A549 (cell line): ENCODE data around the gene NR3C1. TPM values are rescaled to one million over a fixed set of nuclear protein-coding genes. Genes with fewer than 3 reads are reported as not detected.

Source experiments
- ATAC-seq, 2 experiments: fragments of 200-7000 bp in 1 of 2; fragments of >200 bp in 1 of 2; cut with Nextera tagmentation in 1 of 2; cut with Tn5 transposase in 1 of 2; 3 replicates each; pipeline versions ENCODE4 v1.8.0 to v1.9.1; 2018 to 2020; ENCODE audit warnings: mild to moderate bottlenecking in 1 of 2, moderate library complexity in 1 of 2
- CTCF ChIA-PET: fragments of 300-600 bp; sonication (Branson Sonifier 250); formaldehyde crosslinking; extraction: SDS; loops from one replicate; lab custom pipeline; 2021; ENCODE audit warnings: antibody characterized with exemption, inconsistent platforms; lab: Yijun Ruan, JAX
- POLR2A ChIA-PET: fragments of 350-600 bp; formaldehyde crosslinking; extraction: SDS; loops from one replicate; lab custom pipeline; 2021; ENCODE audit warnings: antibody characterized with exemption, inconsistent platforms; lab: Yijun Ruan, JAX
- DNase-seq, 2 experiments: peaks; one replicate each; pipeline versions ENCODE4 v3.0.0 to v3.0.0-alpha.2; 2011 to 2016; ENCODE audit warnings: low read depth in 1 of 2, low spot score in 1 of 2
- FAIRE-seq: peaks from 2 replicates; lab custom pipeline; 2011; peaks lifted over from hg19 to GRCh38; lab: Jason Lieb, UNC
- H3K27ac ChIP-seq, 2 experiments: fragments of >200 bp; sonication (Bioruptor Twin); formaldehyde crosslinking; 3 replicates each; pipeline ENCODE4 v1.5.1; 2016 to 2017
- H3K4me1 ChIP-seq: fragments of >200 bp; sonication (Bioruptor Twin); formaldehyde crosslinking; 3 replicates; pipeline ENCODE4 v1.6.1; 2016
- H3K4me2 ChIP-seq: fragments of >200 bp; sonication (Bioruptor Twin); formaldehyde crosslinking; 3 replicates; pipeline ENCODE4 v1.6.1; 2016
- H3K4me3 ChIP-seq: fragments of >200 bp; sonication (Bioruptor Twin); formaldehyde crosslinking; 3 replicates; pipeline ENCODE4 v1.5.1; 2016
- H3K9me3 ChIP-seq: fragments of >200 bp; sonication (Bioruptor Twin); formaldehyde crosslinking; 3 replicates; pipeline ENCODE4 v1.6.1; 2016
- CBX8 ChIP-seq: fragments of 200-600 bp; sonication (generic); IDR thresholded peaks from 2 replicates; pipeline ENCODE4 v1.6.1; 2016
- CEBPB ChIP-seq, 2 experiments: fragments of >200 bp in 1 of 2; sonication (Bioruptor Twin) in 1 of 2; formaldehyde crosslinking in 1 of 2; IDR thresholded peaks; 2 replicates each; pipeline ENCODE4 v1.6.1; 2012 to 2016
- ESRRA ChIP-seq: fragments of 150-350 bp; IDR thresholded peaks from 2 replicates; pipeline ENCODE4 v1.6.1; 2014; ENCODE audit warnings: mild to moderate bottlenecking, low read length, borderline replicate concordance
- FOSB ChIP-seq: fragments of 250-450 bp; sonication (Bioruptor Pico); IDR thresholded peaks from 2 replicates; pipeline ENCODE4 v1.5.0; 2020; ENCODE audit warnings: mild to moderate bottlenecking, moderate library complexity
- FOSL2 ChIP-seq, 2 experiments: fragments of 450-650 bp in 1 of 2; fragments of >200 bp in 1 of 2; sonication (Bioruptor Twin) in 1 of 2; formaldehyde crosslinking; IDR thresholded peaks; 2 replicates each; pipeline versions ENCODE4 v1.5.0 to v1.6.1; 2016 to 2020; ENCODE audit warnings: mild to moderate bottlenecking in 1 of 2, moderate library complexity in 1 of 2
- HEYL ChIP-seq: fragments of 250-450 bp; sonication (Bioruptor Pico); IDR thresholded peaks from 2 replicates; pipeline ENCODE4 v1.8.0; 2021; ENCODE audit warnings: mild to moderate bottlenecking, moderate library complexity
- HOXB13 ChIP-seq: fragments of 250-450 bp; sonication (Bioruptor Pico); IDR thresholded peaks from 2 replicates; pipeline ENCODE4 v1.5.0; 2020; ENCODE audit warnings: low read depth, mild to moderate bottlenecking, moderate library complexity
- HOXB5 ChIP-seq: fragments of 250-450 bp; sonication (Bioruptor Pico); IDR thresholded peaks from 2 replicates; pipeline ENCODE4 v1.5.0; 2020; ENCODE audit warnings: mild to moderate bottlenecking, moderate library complexity
- JUN ChIP-seq, 2 experiments: fragments of >200 bp; sonication (Bioruptor Twin); formaldehyde crosslinking; IDR thresholded peaks; 2 replicates in 1 of 2; 3 replicates in 1 of 2; pipeline ENCODE4 v1.6.1; 2016 to 2017
- JUNB ChIP-seq: fragments of >200 bp; sonication (Bioruptor Twin); formaldehyde crosslinking; IDR thresholded peaks from 2 replicates; pipeline ENCODE4 v1.6.1; 2016
- KDM1A ChIP-seq: fragments of 200-600 bp; sonication (generic); IDR thresholded peaks from 2 replicates; pipeline ENCODE4 v1.6.1; 2016; ENCODE audit warnings: low read depth, mild to moderate bottlenecking
- MAX ChIP-seq: IDR thresholded peaks from 2 replicates; pipeline ENCODE4 v1.6.1; 2012
- MAZ ChIP-seq: fragments of 150-350 bp; IDR thresholded peaks from 2 replicates; pipeline ENCODE4 v1.6.1; 2014; ENCODE audit warnings: antibody characterized with exemption, low read depth, low read length, borderline replicate concordance
- NPAS2 ChIP-seq: fragments of 250-450 bp; sonication (Bioruptor Pico); IDR thresholded peaks from 2 replicates; pipeline ENCODE4 v1.8.0; 2022; ENCODE audit warnings: mild to moderate bottlenecking, moderate library complexity, borderline replicate concordance
- PHF8 ChIP-seq: fragments of 200-600 bp; sonication (generic); IDR thresholded peaks from 2 replicates; pipeline ENCODE4 v1.6.1; 2016; ENCODE audit warnings: low read depth, mild to moderate bottlenecking, antibody characterized with exemption, moderate library complexity, borderline replicate concordance
- POLR2A ChIP-seq: IDR thresholded peaks from 2 replicates; pipeline ENCODE4 v1.6.1; 2012; ENCODE audit warnings: mild to moderate bottlenecking, low read length
- RFX5 ChIP-seq: fragments of 450-650 bp; IDR thresholded peaks from 2 replicates; pipeline ENCODE4 v1.7.1; 2014; ENCODE audit warnings: antibody characterized with exemption, mild to moderate bottlenecking, moderate library complexity
- RNF2 ChIP-seq: fragments of 200-600 bp; sonication (generic); IDR thresholded peaks from 2 replicates; pipeline ENCODE4 v1.6.1; 2016; ENCODE audit warnings: low read depth, mild to moderate bottlenecking, antibody characterized with exemption, moderate library complexity, borderline replicate concordance
- SMC3 ChIP-seq: fragments of >200 bp; sonication (Bioruptor Twin); formaldehyde crosslinking; IDR thresholded peaks from 3 replicates; pipeline ENCODE4 v1.6.1; 2018; ENCODE audit warnings: inconsistent platforms
- SREBF2 ChIP-seq: fragments of 450-650 bp; IDR thresholded peaks from 2 replicates; pipeline ENCODE4 v1.6.1; 2014; ENCODE audit warnings: mild to moderate bottlenecking, moderate library complexity
- TFCP2L1 ChIP-seq: fragments of 250-450 bp; sonication (Bioruptor Pico); IDR thresholded peaks from 2 replicates; pipeline ENCODE4 v1.5.0; 2021; ENCODE audit warnings: mild to moderate bottlenecking
- whole genome bisulfite sequencing: methylation state at CpG from one replicate; pipeline ENCODE4 v1.1.6; 2017; ENCODE audit errors: missing lambda C conversion rate; 5-methylcytosine and 5-hydroxymethylcytosine counted together
- polyA plus RNA-seq, 4 experiments: library from polyadenylated mRNA; depleted of rRNA in 3 of 4; stranded (reverse); fragments of >200 nt; fragmentation: RNase III in 1 of 4; extraction: RNeasy Plus Mini Kit Qiagen cat#74134 plus additional on column Dnase treatment in 1 of 4; gene quantifications; 2 replicates in 3 of 4; 3 replicates in 1 of 4; pipeline ENCODE4 v1.2.3, GENCODE V29; 2011 to 2017
- TF ChIP-seq, protein P1 (sequence below): fragments of 450-650 bp; IDR thresholded peaks from 2 replicates; pipeline ENCODE4 v1.6.1; 2014; ENCODE audit warnings: antibody characterized with exemption
- TF ChIP-seq, protein P2 (sequence below): fragments of >200 bp; sonication (Bioruptor Twin); formaldehyde crosslinking; IDR thresholded peaks from 3 replicates; pipeline ENCODE4 v1.6.1; 2016
- TF ChIP-seq, protein P3 (sequence below): fragments of 200-600 bp; sonication (generic); IDR thresholded peaks from 2 replicates; pipeline ENCODE4 v1.6.1; 2016; ENCODE audit warnings: antibody characterized with exemption, mild to moderate bottlenecking, moderate library complexity

NR3C1 gene
- polyA plus RNA-seq, 2 of the 4 experiments (the other 2 are of a cell fraction): 46.5 to 73.0 TPM

DNA sequence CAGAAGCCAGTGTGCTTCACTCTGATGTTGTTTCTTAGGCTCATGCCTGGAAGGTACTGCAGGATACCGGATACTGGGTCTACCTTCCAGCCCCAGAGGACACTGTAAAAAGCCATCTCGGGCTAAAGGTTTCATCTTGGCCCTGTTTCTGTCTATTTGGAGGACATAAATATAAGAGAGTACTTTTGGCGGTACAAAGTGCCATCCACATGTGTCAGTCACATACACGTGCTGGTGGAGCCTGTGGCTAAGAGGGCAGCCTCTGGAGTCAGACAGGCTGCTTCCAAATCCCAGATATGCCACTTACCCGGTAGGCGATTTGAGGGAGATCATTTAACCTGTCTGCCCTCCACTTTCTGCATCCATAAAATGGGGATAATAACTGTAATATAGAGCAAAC lies 160.4 kb downstream of the NR3C1 start (continued):
- TF ChIP-seq, protein P1, sequence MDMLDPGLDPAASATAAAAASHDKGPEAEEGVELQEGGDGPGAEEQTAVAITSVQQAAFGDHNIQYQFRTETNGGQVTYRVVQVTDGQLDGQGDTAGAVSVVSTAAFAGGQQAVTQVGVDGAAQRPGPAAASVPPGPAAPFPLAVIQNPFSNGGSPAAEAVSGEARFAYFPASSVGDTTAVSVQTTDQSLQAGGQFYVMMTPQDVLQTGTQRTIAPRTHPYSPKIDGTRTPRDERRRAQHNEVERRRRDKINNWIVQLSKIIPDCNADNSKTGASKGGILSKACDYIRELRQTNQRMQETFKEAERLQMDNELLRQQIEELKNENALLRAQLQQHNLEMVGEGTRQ: no peak
- no peak for TF ChIP-seq HOXB5 (CRISPR knock-in tag)

- H3K9me3 ChIP-seq: no peaks in the 10 kb centered on the region
- ATAC-seq (no peak), DNase-seq (no peak), FAIRE-seq (peak; percentile 56)
- H3K4me3 ChIP-seq: no peak overlapping the region
- TF ChIP-seq FOSB (no peak), HOXB13 (CRISPR knock-in tag) (no peak), POLR2A (no peak), ESRRA (no peak), NPAS2 (CRISPR knock-in tag) (no peak), SMC3 (no peak), MAZ (no peak), MAX (peak; percentile 13; the same call in 1 of the 2 replicates), HEYL (CRISPR knock-in tag) (no peak), HOXB5 (CRISPR knock-in tag) (no peak), SREBF2 (no peak), CEBPB (IDR thresholded peaks at IDR 0.05) (0 out of 4 replicates have a peak, but pooled peaks of 1 of the 2 experiments have one; percentile 32), RNF2 (no peak), JUN (IDR thresholded peaks at IDR 0.05) (no peak), JUNB (peak; percentile 51; the same call in 1 of the 2 replicates), FOSL2 (IDR thresholded peaks at IDR 0.05) (peak; percentile 59; the same call in 1 of the 2 replicates), FOSL2 (CRISPR knock-in tag; IDR thresholded peaks at IDR 0.05) (peak; percentile 95), KDM1A (no peak), RFX5 (no peak), PHF8 (no peak), TFCP2L1 (CRISPR knock-in tag) (no peak), CBX8 (no peak)
- TF ChIP-seq, protein P2, sequence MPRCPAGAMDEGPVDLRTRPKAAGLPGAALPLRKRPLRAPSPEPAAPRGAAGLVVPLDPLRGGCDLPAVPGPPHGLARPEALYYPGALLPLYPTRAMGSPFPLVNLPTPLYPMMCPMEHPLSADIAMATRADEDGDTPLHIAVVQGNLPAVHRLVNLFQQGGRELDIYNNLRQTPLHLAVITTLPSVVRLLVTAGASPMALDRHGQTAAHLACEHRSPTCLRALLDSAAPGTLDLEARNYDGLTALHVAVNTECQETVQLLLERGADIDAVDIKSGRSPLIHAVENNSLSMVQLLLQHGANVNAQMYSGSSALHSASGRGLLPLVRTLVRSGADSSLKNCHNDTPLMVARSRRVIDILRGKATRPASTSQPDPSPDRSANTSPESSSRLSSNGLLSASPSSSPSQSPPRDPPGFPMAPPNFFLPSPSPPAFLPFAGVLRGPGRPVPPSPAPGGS: no peak
- TF ChIP-seq, protein P3, sequence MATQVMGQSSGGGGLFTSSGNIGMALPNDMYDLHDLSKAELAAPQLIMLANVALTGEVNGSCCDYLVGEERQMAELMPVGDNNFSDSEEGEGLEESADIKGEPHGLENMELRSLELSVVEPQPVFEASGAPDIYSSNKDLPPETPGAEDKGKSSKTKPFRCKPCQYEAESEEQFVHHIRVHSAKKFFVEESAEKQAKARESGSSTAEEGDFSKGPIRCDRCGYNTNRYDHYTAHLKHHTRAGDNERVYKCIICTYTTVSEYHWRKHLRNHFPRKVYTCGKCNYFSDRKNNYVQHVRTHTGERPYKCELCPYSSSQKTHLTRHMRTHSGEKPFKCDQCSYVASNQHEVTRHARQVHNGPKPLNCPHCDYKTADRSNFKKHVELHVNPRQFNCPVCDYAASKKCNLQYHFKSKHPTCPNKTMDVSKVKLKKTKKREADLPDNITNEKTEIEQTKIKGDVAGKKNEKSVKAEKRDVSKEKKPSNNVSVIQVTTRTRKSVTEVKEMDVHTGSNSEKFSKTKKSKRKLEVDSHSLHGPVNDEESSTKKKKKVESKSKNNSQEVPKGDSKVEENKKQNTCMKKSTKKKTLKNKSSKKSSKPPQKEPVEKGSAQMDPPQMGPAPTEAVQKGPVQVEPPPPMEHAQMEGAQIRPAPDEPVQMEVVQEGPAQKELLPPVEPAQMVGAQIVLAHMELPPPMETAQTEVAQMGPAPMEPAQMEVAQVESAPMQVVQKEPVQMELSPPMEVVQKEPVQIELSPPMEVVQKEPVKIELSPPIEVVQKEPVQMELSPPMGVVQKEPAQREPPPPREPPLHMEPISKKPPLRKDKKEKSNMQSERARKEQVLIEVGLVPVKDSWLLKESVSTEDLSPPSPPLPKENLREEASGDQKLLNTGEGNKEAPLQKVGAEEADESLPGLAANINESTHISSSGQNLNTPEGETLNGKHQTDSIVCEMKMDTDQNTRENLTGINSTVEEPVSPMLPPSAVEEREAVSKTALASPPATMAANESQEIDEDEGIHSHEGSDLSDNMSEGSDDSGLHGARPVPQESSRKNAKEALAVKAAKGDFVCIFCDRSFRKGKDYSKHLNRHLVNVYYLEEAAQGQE: no peak
- TF ChIP-seq, protein P1: no peak
- peaks cover 71% of the 10 kb centered on the region for H3K4me1 ChIP-seq
- peak overlapping the region; percentile 88 to 92 for H3K27ac ChIP-seq
- ChIA-PET CTCF (no interaction called here), POLR2A (no interaction called here)
- 3% methylated on average over 1 of the region's 1 CpG for WGBS
- peak overlapping the region; percentile 83 for H3K4me2 ChIP-seq
Observed at GRCh38 chr5:143241892-143242291, 161.6 kb downstream of the NR3C1 start.
